Muscle of leg (tissue), 11 donors: ENCODE data around the gene SYNPR. TPM values are rescaled to one million over a fixed set of nuclear protein-coding genes. Genes with fewer than 3 reads are reported as not detected.
"Not testable (repeated sequence)": the region's sequence is repeated elsewhere in the genome, so short reads cannot be mapped to it uniquely, and the experiment has no call there.

ENCODE experiments used
- DNase-seq: peaks from one replicate; pipeline ENCODE4 v3.0.0; 2013
- H3K27ac ChIP-seq: one replicate; pipeline ENCODE4 v1.5.1; 2013; ENCODE audit warnings: mild to moderate bottlenecking, low read length, control low read depth
- H3K27me3 ChIP-seq: one replicate; pipeline ENCODE4 v1.6.1; 2013; ENCODE audit warnings: low read length; ENCODE audit not compliant: control insufficient read depth, insufficient read depth
- H3K36me3 ChIP-seq: one replicate; pipeline ENCODE4 v1.6.1; 2013; ENCODE audit warnings: low read length; ENCODE audit not compliant: control insufficient read depth, insufficient read depth
- H3K4me1 ChIP-seq: one replicate; pipeline ENCODE4 v1.6.1; 2013; ENCODE audit warnings: low read length; ENCODE audit not compliant: control insufficient read depth, insufficient read depth
- H3K4me3 ChIP-seq: one replicate; pipeline ENCODE4 v1.5.1; 2013; ENCODE audit warnings: low read length, control low read depth
- H3K9me3 ChIP-seq: replicated peaks from 2 replicates; pipeline ENCODE4 v1.6.1; 2013; ENCODE audit warnings: low read depth, low read length; ENCODE audit not compliant: control insufficient read depth
- whole genome bisulfite sequencing: methylation state at CpG from one replicate; pipeline ENCODE4 v1.1.5; 2013; ENCODE audit warnings: missing lambda C conversion rate; ENCODE audit not compliant: insufficient coverage; 5-methylcytosine and 5-hydroxymethylcytosine counted together
- polyA plus RNA-seq, 8 donors: library from polyadenylated mRNA; unstranded; fragments of 120-200 nt; gene quantifications; one replicate each; pipeline versions ENCODE4 v1.2.1 to v1.2.3, GENCODE V29; 2013; ENCODE audit warnings: inconsistent platforms in 1 of 8, low replicate concordance in 1 of 8; ENCODE audit not compliant: insufficient read length in 8 of 8, insufficient read depth in 1 of 8
- total RNA-seq: library from RNA; stranded (reverse); fragments of 120-200 nt; gene quantifications from one replicate; pipeline ENCODE4 v1.2.4, GENCODE V29; 2013

SYNPR gene
- total and polyA plus RNA-seq, 9 donors, result 0.04 TPM; not detected in 8

- Histone ChIP-seq H3K9me3 (no peaks in the 10 kb centered on the region), H3K4me1 (no peaks in the 10 kb centered on the region), H3K27me3 (no peaks in the 10 kb centered on the region), H3K27ac (no peak overlapping the region), H3K4me3 (no peak overlapping the region), H3K36me3 (no peaks in the 10 kb centered on the region)
- DNase-seq, result no peak
- WGBS, result 44% methylated on average over 3 of the region's 7 CpGs
Observed at GRCh38 chr3:63251499-63251898, 26.6 kb upstream of the SYNPR start.

- not testable (repeated sequence) for DNase-seq
- 81% methylated on average over 6 of the region's 9 CpGs for WGBS
Observed at GRCh38 chr3:63255819-63256218, 22.3 kb upstream of the SYNPR start.

GRCh38 chr3:63264716-63265115 is 13.4 kb upstream of the SYNPR start:
- H3K36me3 ChIP-seq, result no peaks in the 10 kb centered on the region
- H3K27me3 ChIP-seq, result no peaks in the 10 kb centered on the region
- WGBS, result 20% methylated on average over 1 of the region's 12 CpGs
- no peak overlapping the region for H3K27ac ChIP-seq
- no peaks in the 10 kb centered on the region for H3K9me3 ChIP-seq
- H3K4me3 ChIP-seq, result no peak overlapping the region
- no peak for DNase-seq
- no peaks in the 10 kb centered on the region for H3K4me1 ChIP-seq

More at GRCh38 chr3:63255819-63256218, 22.3 kb upstream of the SYNPR start:
- H3K27me3 ChIP-seq, H3K4me3 ChIP-seq, H3K27ac ChIP-seq, H3K4me1 ChIP-seq, H3K36me3 ChIP-seq, H3K9me3 ChIP-seq: not testable (repeated sequence)

GRCh38 chr3:63274359-63274758 is 3.7 kb upstream of the SYNPR start:
- H3K36me3 ChIP-seq, result no peaks in the 10 kb centered on the region
- DNase-seq, result no peak
- no CpG with 5 or more reads among the region's 1 CpG for WGBS
- H3K9me3 ChIP-seq, result no peaks in the 10 kb centered on the region
- no peaks in the 10 kb centered on the region for H3K4me1 ChIP-seq
- no peak overlapping the region for H3K4me3 ChIP-seq
- H3K27ac ChIP-seq, result no peak overlapping the region
- peaks cover 22% of the 10 kb centered on the region for H3K27me3 ChIP-seq

- peak; percentile 3 for DNase-seq
- H3K4me1 ChIP-seq, result no peaks in the 10 kb centered on the region
- no peaks in the 10 kb centered on the region for H3K36me3 ChIP-seq
- WGBS, result 0% methylated on average over 13 of the region's 22 CpGs
- H3K9me3 ChIP-seq, result no peaks in the 10 kb centered on the region
- no peak overlapping the region for H3K27ac ChIP-seq
- H3K4me3 ChIP-seq, result no peak overlapping the region
- peaks cover 25% of the 10 kb centered on the region for H3K27me3 ChIP-seq
Observed at GRCh38 chr3:63279005-63279841, 1.1 kb downstream of the SYNPR start.

GRCh38 chr3:63287610-63288009 is 9.5 kb downstream of the SYNPR start:
- Histone ChIP-seq H3K9me3 (no peaks in the 10 kb centered on the region), H3K27ac (no peak overlapping the region), H3K4me1 (no peaks in the 10 kb centered on the region), H3K27me3 (no peaks in the 10 kb centered on the region), H3K36me3 (no peaks in the 10 kb centered on the region), H3K4me3 (no peak overlapping the region)
- 92% methylated on average over 1 of the region's 2 CpGs for WGBS
- no peak for DNase-seq

- Histone ChIP-seq H3K27ac (no peak overlapping the region), H3K4me3 (no peak overlapping the region), H3K4me1 (no peaks in the 10 kb centered on the region), H3K36me3 (no peaks in the 10 kb centered on the region), H3K27me3 (no peaks in the 10 kb centered on the region), H3K9me3 (no peaks in the 10 kb centered on the region)
- WGBS, result 80% methylated on average over 1 of the region's 2 CpGs
- no peak for DNase-seq
Observed at GRCh38 chr3:63290686-63291085, 12.6 kb downstream of the SYNPR start.

GRCh38 chr3:63294332-63294731 is 16.2 kb downstream of the SYNPR start:
- no peak for DNase-seq
- Histone ChIP-seq H3K27me3 (no peaks in the 10 kb centered on the region), H3K36me3 (no peaks in the 10 kb centered on the region), H3K4me1 (no peaks in the 10 kb centered on the region), H3K4me3 (no peak overlapping the region), H3K9me3 (no peaks in the 10 kb centered on the region), H3K27ac (no peak overlapping the region)
- WGBS, result no CpG with 5 or more reads among the region's 4 CpGs

GRCh38 chr3:63295356-63295755 is 17.2 kb downstream of the SYNPR start:
- Histone ChIP-seq H3K4me3 (no peak overlapping the region), H3K4me1 (no peaks in the 10 kb centered on the region), H3K9me3 (no peaks in the 10 kb centered on the region), H3K27me3 (no peaks in the 10 kb centered on the region), H3K36me3 (no peaks in the 10 kb centered on the region), H3K27ac (no peak overlapping the region)
- DNase-seq, result no peak
- WGBS, result 71% methylated on average over 3 of the region's 4 CpGs

GRCh38 chr3:63295806-63296205 is 17.7 kb downstream of the SYNPR start:
- Histone ChIP-seq H3K36me3 (no peaks in the 10 kb centered on the region), H3K27ac (no peak overlapping the region), H3K4me1 (no peaks in the 10 kb centered on the region), H3K27me3 (no peaks in the 10 kb centered on the region), H3K4me3 (no peak overlapping the region), H3K9me3 (no peaks in the 10 kb centered on the region)
- no peak for DNase-seq

- DNase-seq, result no peak
- Histone ChIP-seq H3K27ac (no peak overlapping the region), H3K36me3 (no peaks in the 10 kb centered on the region), H3K27me3 (no peaks in the 10 kb centered on the region), H3K4me3 (no peak overlapping the region), H3K4me1 (no peaks in the 10 kb centered on the region), H3K9me3 (no peaks in the 10 kb centered on the region)
- WGBS, result no CpG with 5 or more reads among the region's 4 CpGs
Observed at GRCh38 chr3:63296249-63296648, 18.1 kb downstream of the SYNPR start.
